SU-DHL-6 (cell line): ENCODE results near the gene FKBP15.

Experiments
- EZH2phosphoT487 ChIP-seq: fragments of 200-600 bp; sonication (generic), shearing (Covaris generic); conservative IDR thresholded peaks from 2 replicates; pipeline ENCODE4 v1.6.1; 2018; ENCODE audit warnings: mild to moderate bottlenecking, antibody characterized with exemption, low read length, moderate library complexity, mixed read lengths
- TF ChIP-seq, protein P1 (sequence below): fragments of 200-600 bp; sonication (generic); IDR thresholded peaks from one replicate; pipeline ENCODE4 v1.5.1; 2017; ENCODE audit warnings: antibody characterized with exemption, mild to moderate bottlenecking, low read length, moderate library complexity; ENCODE audit not compliant: insufficient read depth, poor library complexity, severe bottlenecking

DNA sequence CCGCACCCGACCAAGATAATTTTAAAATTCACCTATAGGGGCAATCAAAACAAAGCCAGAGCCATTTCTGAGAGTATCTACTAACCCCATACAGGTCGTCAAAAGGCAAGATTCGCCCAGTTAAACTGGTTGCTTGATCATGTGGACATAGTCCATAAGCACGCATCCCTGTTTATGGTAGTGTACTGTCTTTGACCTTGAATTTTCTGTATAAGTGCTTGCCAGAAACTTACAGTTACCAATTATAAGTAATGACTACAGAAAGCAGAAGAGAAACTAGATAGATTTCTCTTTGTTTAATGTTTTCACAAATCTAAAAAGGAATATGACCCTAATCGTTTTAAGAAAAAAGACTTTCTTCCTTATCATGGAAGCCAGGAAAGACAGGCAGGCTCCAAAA lies 25.9 kb upstream of the FKBP15 start:
- TF ChIP-seq, protein P1, sequence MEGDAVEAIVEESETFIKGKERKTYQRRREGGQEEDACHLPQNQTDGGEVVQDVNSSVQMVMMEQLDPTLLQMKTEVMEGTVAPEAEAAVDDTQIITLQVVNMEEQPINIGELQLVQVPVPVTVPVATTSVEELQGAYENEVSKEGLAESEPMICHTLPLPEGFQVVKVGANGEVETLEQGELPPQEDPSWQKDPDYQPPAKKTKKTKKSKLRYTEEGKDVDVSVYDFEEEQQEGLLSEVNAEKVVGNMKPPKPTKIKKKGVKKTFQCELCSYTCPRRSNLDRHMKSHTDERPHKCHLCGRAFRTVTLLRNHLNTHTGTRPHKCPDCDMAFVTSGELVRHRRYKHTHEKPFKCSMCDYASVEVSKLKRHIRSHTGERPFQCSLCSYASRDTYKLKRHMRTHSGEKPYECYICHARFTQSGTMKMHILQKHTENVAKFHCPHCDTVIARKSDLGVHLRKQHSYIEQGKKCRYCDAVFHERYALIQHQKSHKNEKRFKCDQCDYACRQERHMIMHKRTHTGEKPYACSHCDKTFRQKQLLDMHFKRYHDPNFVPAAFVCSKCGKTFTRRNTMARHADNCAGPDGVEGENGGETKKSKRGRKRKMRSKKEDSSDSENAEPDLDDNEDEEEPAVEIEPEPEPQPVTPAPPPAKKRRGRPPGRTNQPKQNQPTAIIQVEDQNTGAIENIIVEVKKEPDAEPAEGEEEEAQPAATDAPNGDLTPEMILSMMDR, result no peak
- no peak for TF ChIP-seq EZH2phosphoT487
